ENCODE results near the gene SAFB.

DNA sequence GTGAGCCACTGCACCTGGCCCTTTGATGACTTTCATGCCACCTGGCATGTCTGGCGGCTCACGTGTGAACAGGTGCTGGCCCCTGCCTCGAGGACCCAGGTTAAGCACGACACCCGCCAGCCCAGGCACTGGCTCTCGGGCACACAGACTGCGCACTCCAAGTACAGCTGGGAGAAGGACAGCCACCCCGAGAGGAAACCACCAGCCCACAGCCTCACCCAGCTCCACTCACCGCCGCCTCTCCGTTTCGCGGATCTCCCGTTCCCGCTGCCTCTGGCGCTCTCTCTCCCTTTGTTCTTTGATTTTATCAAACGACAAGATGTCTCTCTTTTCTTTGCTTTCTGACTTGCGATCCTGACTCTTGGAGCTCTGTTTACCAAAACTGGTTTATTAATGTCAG lies 27.8 kb upstream of the SAFB start:
- TF ChIP-seq, protein P1, sequence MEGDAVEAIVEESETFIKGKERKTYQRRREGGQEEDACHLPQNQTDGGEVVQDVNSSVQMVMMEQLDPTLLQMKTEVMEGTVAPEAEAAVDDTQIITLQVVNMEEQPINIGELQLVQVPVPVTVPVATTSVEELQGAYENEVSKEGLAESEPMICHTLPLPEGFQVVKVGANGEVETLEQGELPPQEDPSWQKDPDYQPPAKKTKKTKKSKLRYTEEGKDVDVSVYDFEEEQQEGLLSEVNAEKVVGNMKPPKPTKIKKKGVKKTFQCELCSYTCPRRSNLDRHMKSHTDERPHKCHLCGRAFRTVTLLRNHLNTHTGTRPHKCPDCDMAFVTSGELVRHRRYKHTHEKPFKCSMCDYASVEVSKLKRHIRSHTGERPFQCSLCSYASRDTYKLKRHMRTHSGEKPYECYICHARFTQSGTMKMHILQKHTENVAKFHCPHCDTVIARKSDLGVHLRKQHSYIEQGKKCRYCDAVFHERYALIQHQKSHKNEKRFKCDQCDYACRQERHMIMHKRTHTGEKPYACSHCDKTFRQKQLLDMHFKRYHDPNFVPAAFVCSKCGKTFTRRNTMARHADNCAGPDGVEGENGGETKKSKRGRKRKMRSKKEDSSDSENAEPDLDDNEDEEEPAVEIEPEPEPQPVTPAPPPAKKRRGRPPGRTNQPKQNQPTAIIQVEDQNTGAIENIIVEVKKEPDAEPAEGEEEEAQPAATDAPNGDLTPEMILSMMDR (IDR thresholded peaks at IDR 0.05), result no peak
- TF ChIP-seq POLR2A (IDR thresholded peaks at IDR 0.05), result no peak
